ENCODE results near the gene PCCA. TPM values are rescaled to one million over a fixed set of nuclear protein-coding genes. Genes with fewer than 3 reads are reported as not detected.
A peak's percentile ranks its signal among the peaks of the same experiment; 100 is the strongest.

Gene PCCA
- total and polyA plus RNA-seq, 2 donors (not counting 1 experiment from before 2014, with no cell fraction given): 4.8 to 17.4 TPM

- no peak overlapping the region for H3K4me3 ChIP-seq (ENCODE audit: control extremely low read depth in 1 of 5, extremely low read depth in 1 of 5, insufficient read depth in 1 of 5, low read depth in 2 of 5, low read length in 4 of 5)
- TF ChIP-seq, protein P1, sequence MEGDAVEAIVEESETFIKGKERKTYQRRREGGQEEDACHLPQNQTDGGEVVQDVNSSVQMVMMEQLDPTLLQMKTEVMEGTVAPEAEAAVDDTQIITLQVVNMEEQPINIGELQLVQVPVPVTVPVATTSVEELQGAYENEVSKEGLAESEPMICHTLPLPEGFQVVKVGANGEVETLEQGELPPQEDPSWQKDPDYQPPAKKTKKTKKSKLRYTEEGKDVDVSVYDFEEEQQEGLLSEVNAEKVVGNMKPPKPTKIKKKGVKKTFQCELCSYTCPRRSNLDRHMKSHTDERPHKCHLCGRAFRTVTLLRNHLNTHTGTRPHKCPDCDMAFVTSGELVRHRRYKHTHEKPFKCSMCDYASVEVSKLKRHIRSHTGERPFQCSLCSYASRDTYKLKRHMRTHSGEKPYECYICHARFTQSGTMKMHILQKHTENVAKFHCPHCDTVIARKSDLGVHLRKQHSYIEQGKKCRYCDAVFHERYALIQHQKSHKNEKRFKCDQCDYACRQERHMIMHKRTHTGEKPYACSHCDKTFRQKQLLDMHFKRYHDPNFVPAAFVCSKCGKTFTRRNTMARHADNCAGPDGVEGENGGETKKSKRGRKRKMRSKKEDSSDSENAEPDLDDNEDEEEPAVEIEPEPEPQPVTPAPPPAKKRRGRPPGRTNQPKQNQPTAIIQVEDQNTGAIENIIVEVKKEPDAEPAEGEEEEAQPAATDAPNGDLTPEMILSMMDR (IDR thresholded peaks at IDR 0.05): no peak
- TF ChIP-seq EZH2 (IDR thresholded peaks at IDR 0.05; ENCODE audit: borderline replicate concordance, insufficient read depth, low read depth, low read length, poor library complexity, severe bottlenecking): no peak
- ChIA-PET CTCF (interaction anchor here (0.6 to 1.1 kb wide), 2 partner anchors 31 to 773 kb away, joined by 3 read pairs; no protein-coding TSS in a partner anchor), POLR2A (no interaction called here)
- H2AFZ ChIP-seq (ENCODE audit: insufficient read depth, low read depth, low read length, poor library complexity, severe bottlenecking): no peak overlapping the region
- ATAC-seq (ENCODE audit: low read depth) (no peak), DNase-seq (no peak)
- WGBS (ENCODE audit: insufficient coverage): 51% methylated on average over 4 of the region's 8 CpGs
- H3K36me3 ChIP-seq (replicated peaks in 1 of 2; ENCODE audit: control extremely low read depth in 1 of 2, control insufficient read depth in 1 of 2, extremely low read depth in 1 of 2, insufficient read depth in 2 of 2, low read length in 1 of 2): no peaks in the 10 kb centered on the region
- Mint-ChIP-seq H3K27ac (no peak overlapping the region), H3K4me1 (peaks cover 15% of the 10 kb centered on the region), H3K4me3 (peak overlapping the region; percentile 26), H3K27me3 (no peaks in the 10 kb centered on the region), H3K9me3 (ENCODE audit: insufficient read depth) (no peaks in the 10 kb centered on the region)
- no peaks in the 10 kb centered on the region for H4K20me1 ChIP-seq (ENCODE audit: control insufficient read depth, insufficient read depth, low read length, poor library complexity, severe bottlenecking)
- H3K27me3 ChIP-seq (replicated peaks in 1 of 4; ENCODE audit: control extremely low read depth in 1 of 4, control insufficient read depth in 3 of 4, insufficient read depth in 4 of 4, low read length in 3 of 4): no peaks in the 10 kb centered on the region
- no peaks in the 10 kb centered on the region for H3K79me2 ChIP-seq (ENCODE audit: control insufficient read depth, insufficient read depth, low read length)
- H3K27ac ChIP-seq (ENCODE audit: low read length in 2 of 2): no peak overlapping the region
- H3K4me1 ChIP-seq (ENCODE audit: control insufficient read depth in 2 of 2, insufficient read depth in 2 of 2, low read length in 2 of 2): peaks cover 0 to 5% of the 10 kb centered on the region in 2 donors
- H3K9me3 ChIP-seq (ENCODE audit: control extremely low read depth in 1 of 3, control insufficient read depth in 2 of 3, insufficient read depth in 1 of 3, low read length in 2 of 3): no peaks in the 10 kb centered on the region
- intact Hi-C loops (cut with micrococcal nuclease): no loop called here
- peak overlapping the region; percentile 24 for H3K4me2 ChIP-seq (replicated peaks; ENCODE audit: low read depth, low read length, poor library complexity, severe bottlenecking)
- H3K9ac ChIP-seq (ENCODE audit: low read length): no peak overlapping the region
Observed at GRCh38 chr13:100483841-100484381, 395.0 kb downstream of the PCCA start.

DNA sequence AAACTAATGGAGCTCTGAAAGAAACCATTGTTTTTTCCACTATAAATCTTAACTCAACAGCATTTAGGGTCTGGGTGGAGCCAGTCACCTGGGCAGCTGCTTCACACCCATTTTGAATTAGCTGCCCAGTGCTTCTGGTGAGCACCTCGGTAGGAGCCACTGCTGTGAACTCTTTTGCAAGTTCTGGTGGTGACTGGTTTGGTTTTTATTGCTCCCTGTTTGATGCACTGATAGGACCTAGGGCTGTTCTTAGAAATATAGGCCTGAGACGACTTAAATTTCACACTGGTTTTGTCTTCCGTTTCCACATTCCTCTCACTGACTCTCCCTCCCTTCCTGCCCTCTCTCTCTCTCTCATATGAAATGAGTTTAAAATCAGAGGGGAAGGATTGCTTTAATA, 395.8 kb downstream of the PCCA start:
- no CpG with 5 or more reads among the region's 3 CpGs for WGBS (ENCODE audit: insufficient coverage)
- no peaks in the 10 kb centered on the region for H3K27me3 Mint-ChIP-seq
- ATAC-seq (ENCODE audit: low read depth) (no peak), DNase-seq (no peak)
- Histone ChIP-seq H3K27ac (ENCODE audit: low read length in 2 of 2) (no peak overlapping the region), H3K36me3 (replicated peaks in 1 of 2; ENCODE audit: control extremely low read depth in 1 of 2, control insufficient read depth in 1 of 2, extremely low read depth in 1 of 2, insufficient read depth in 2 of 2, low read length in 1 of 2) (no peaks in the 10 kb centered on the region), H3K4me2 (replicated peaks; ENCODE audit: low read depth, low read length, poor library complexity, severe bottlenecking) (no peak overlapping the region), H2AFZ (ENCODE audit: insufficient read depth, low read depth, low read length, poor library complexity, severe bottlenecking) (no peak overlapping the region), H3K9ac (ENCODE audit: low read length) (no peak overlapping the region), H3K27me3 (replicated peaks in 1 of 4; ENCODE audit: control extremely low read depth in 1 of 4, control insufficient read depth in 3 of 4, insufficient read depth in 4 of 4, low read length in 3 of 4) (no peaks in the 10 kb centered on the region), H4K20me1 (ENCODE audit: control insufficient read depth, insufficient read depth, low read length, poor library complexity, severe bottlenecking) (no peaks in the 10 kb centered on the region), H3K4me3 (ENCODE audit: control extremely low read depth in 1 of 5, extremely low read depth in 1 of 5, insufficient read depth in 1 of 5, low read depth in 2 of 5, low read length in 4 of 5) (no peak overlapping the region), H3K4me1 (ENCODE audit: control insufficient read depth in 2 of 2, insufficient read depth in 2 of 2, low read length in 2 of 2) (peaks cover 0 to 5% of the 10 kb centered on the region in 2 donors), H3K9me3 (ENCODE audit: control extremely low read depth in 1 of 3, control insufficient read depth in 2 of 3, insufficient read depth in 1 of 3, low read length in 2 of 3) (no peaks in the 10 kb centered on the region), H3K79me2 (ENCODE audit: control insufficient read depth, insufficient read depth, low read length) (no peaks in the 10 kb centered on the region)
- intact Hi-C loops (cut with micrococcal nuclease): no loop called here
- CTCF ChIA-PET: interaction anchor here (1.1 kb wide), 1 partner anchor 30 kb away, joined by 3 read pairs; no protein-coding TSS in a partner anchor
- H3K4me1 Mint-ChIP-seq: peaks cover 15% of the 10 kb centered on the region
- no peak overlapping the region for H3K27ac Mint-ChIP-seq
- no peak overlapping the region for H3K4me3 Mint-ChIP-seq
- no peaks in the 10 kb centered on the region for H3K9me3 Mint-ChIP-seq (ENCODE audit: insufficient read depth)
- TF ChIP-seq, protein P1 (IDR thresholded peaks at IDR 0.05): no peak
- no peak for TF ChIP-seq EZH2 (IDR thresholded peaks at IDR 0.05; ENCODE audit: borderline replicate concordance, insufficient read depth, low read depth, low read length, poor library complexity, severe bottlenecking)
- POLR2A ChIA-PET: no interaction called here
